Measurements from ENCODE around the gene SSC5D. TPM values are rescaled to one million over a fixed set of nuclear protein-coding genes. Genes with fewer than 3 reads are reported as not detected.

The SSC5D gene
- polyA plus RNA-seq, 1 donor (not counting 4 experiments of a cell fraction or from before 2014, with no cell fraction given) = not detected

DNA sequence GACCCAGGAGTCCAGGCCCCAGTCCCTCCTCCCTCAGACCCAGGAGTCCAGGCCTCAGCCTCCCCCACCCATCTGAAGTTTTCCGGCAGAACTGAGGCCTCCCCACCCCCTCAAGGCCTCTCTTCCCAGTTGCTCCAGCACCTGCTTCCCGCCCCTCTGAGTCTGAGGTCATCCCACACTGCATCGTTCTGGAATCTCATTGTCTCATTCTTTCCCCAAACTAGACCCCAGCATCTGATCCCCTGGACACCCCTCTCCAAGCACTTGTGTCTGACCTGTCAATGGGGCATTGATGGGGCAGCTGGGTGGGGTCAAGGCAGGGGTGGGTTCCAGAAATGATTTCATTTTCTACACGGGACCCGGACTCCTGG lies 49.5 kb downstream of the SSC5D start:
- Histone ChIP-seq H3K27me3 (ENCODE audit: control insufficient read depth, extremely low read depth, insufficient read depth, low read length) (no peaks in the 10 kb centered on the region), H3K9me3 (ENCODE audit: control insufficient read depth, low read depth, low read length) (no peaks in the 10 kb centered on the region), H3K79me2 (ENCODE audit: control insufficient read depth, insufficient read depth, low read length) (no peaks in the 10 kb centered on the region), H2AFZ (ENCODE audit: control insufficient read depth, low read length) (no peak overlapping the region), H3K9ac (ENCODE audit: control insufficient read depth, extremely low read depth, insufficient read depth, low read length) (no peak overlapping the region), H3K4me1 (ENCODE audit: control insufficient read depth, extremely low read depth, insufficient read depth, low read length) (no peaks in the 10 kb centered on the region), H4K20me1 (ENCODE audit: control insufficient read depth, extremely low read depth, insufficient read depth, low read length) (no peaks in the 10 kb centered on the region), H3K4me2 (ENCODE audit: control insufficient read depth, extremely low read depth, insufficient read depth, low read depth, low read length) (no peak overlapping the region), H3K36me3 (ENCODE audit: control insufficient read depth in 2 of 2, extremely low read depth in 1 of 2, insufficient read depth in 2 of 2, low read length in 2 of 2) (no peaks in the 10 kb centered on the region), H3K9me1 (ENCODE audit: control insufficient read depth, extremely low read depth, insufficient read depth, low read length) (no peaks in the 10 kb centered on the region), H3K27ac (ENCODE audit: control insufficient read depth, insufficient read depth, low read length) (no peak overlapping the region), H3K4me3 (ENCODE audit: control insufficient read depth in 2 of 3, extremely low read depth in 1 of 3, insufficient read depth in 2 of 3, low read depth in 1 of 3, low read length in 3 of 3) (no peak overlapping the region)
- TF ChIP-seq EZH2 (IDR thresholded peaks at IDR 0.05; ENCODE audit: low read length) = no peak
- TF ChIP-seq, protein P1, sequence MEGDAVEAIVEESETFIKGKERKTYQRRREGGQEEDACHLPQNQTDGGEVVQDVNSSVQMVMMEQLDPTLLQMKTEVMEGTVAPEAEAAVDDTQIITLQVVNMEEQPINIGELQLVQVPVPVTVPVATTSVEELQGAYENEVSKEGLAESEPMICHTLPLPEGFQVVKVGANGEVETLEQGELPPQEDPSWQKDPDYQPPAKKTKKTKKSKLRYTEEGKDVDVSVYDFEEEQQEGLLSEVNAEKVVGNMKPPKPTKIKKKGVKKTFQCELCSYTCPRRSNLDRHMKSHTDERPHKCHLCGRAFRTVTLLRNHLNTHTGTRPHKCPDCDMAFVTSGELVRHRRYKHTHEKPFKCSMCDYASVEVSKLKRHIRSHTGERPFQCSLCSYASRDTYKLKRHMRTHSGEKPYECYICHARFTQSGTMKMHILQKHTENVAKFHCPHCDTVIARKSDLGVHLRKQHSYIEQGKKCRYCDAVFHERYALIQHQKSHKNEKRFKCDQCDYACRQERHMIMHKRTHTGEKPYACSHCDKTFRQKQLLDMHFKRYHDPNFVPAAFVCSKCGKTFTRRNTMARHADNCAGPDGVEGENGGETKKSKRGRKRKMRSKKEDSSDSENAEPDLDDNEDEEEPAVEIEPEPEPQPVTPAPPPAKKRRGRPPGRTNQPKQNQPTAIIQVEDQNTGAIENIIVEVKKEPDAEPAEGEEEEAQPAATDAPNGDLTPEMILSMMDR (optimal IDR thresholded peaks at IDR 0.05 in 1 of 3, IDR thresholded peaks at IDR 0.05 in 1 of 3, conservative IDR thresholded peaks at IDR 0.05 in 1 of 3; ENCODE audit: extremely low read depth in 1 of 3, insufficient read depth in 2 of 3, low read length in 3 of 3) = no peak
- FAIRE-seq (no peak), DNase-seq (ENCODE audit: low read depth, low spot score) (no peak)
- dilution Hi-C loops (cut with MboI; ENCODE audit: extremely low pct_ligation_motif_present, low sequenced_read_pairs) = no loop called here

DNA sequence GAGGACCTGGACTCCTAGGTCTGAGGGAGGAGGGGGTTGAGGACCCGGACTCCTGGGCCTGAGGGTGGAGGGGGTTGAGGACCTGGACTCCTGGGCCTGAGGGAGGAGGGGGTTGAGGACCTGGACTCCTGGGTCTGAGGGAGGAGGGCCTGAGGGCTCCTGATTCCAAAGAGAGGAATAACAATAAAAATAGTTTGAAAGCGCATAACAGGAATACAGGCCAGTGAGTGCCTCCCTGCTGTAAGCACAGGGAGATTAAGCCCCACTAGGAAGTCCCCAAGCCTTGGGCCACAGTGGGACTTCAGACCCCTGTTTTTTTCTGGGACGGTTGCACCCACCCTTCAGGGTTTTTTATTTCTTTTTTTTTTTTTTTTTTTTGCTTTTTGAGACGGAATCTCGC lies 49.9 kb downstream of the SSC5D start:
- TF ChIP-seq, protein P1 (optimal IDR thresholded peaks at IDR 0.05 in 1 of 3, IDR thresholded peaks at IDR 0.05 in 1 of 3, conservative IDR thresholded peaks at IDR 0.05 in 1 of 3; ENCODE audit: extremely low read depth in 1 of 3, insufficient read depth in 2 of 3, low read length in 3 of 3) = no peak
- no peak for TF ChIP-seq EZH2 (IDR thresholded peaks at IDR 0.05; ENCODE audit: low read length)
- dilution Hi-C loops (cut with MboI; ENCODE audit: extremely low pct_ligation_motif_present, low sequenced_read_pairs) = no loop called here
- no peak for FAIRE-seq

More for the DNA sequence above, 49.9 kb downstream of the SSC5D start:
- Histone ChIP-seq H3K4me1 (ENCODE audit: control insufficient read depth, extremely low read depth, insufficient read depth, low read length) (no peaks in the 10 kb centered on the region), H3K27me3 (ENCODE audit: control insufficient read depth, extremely low read depth, insufficient read depth, low read length) (no peaks in the 10 kb centered on the region), H3K9me3 (ENCODE audit: control insufficient read depth, low read depth, low read length) (no peaks in the 10 kb centered on the region), H4K20me1 (ENCODE audit: control insufficient read depth, extremely low read depth, insufficient read depth, low read length) (no peaks in the 10 kb centered on the region), H3K36me3 (ENCODE audit: control insufficient read depth in 2 of 2, extremely low read depth in 1 of 2, insufficient read depth in 2 of 2, low read length in 2 of 2) (no peaks in the 10 kb centered on the region), H3K79me2 (ENCODE audit: control insufficient read depth, insufficient read depth, low read length) (no peaks in the 10 kb centered on the region), H3K9me1 (ENCODE audit: control insufficient read depth, extremely low read depth, insufficient read depth, low read length) (no peaks in the 10 kb centered on the region), H3K4me2 (ENCODE audit: control insufficient read depth, extremely low read depth, insufficient read depth, low read depth, low read length) (no peak overlapping the region), H3K9ac (ENCODE audit: control insufficient read depth, extremely low read depth, insufficient read depth, low read length) (no peak overlapping the region), H3K27ac (ENCODE audit: control insufficient read depth, insufficient read depth, low read length) (no peak overlapping the region), H2AFZ (ENCODE audit: control insufficient read depth, low read length) (no peak overlapping the region), H3K4me3 (ENCODE audit: control insufficient read depth in 2 of 3, extremely low read depth in 1 of 3, insufficient read depth in 2 of 3, low read depth in 1 of 3, low read length in 3 of 3) (no peak overlapping the region)
- DNase-seq (ENCODE audit: low read depth, low spot score) = no peak

Data from keratinocyte (primary cell).